NCI-H2107 treated with DMSO at 0.1 percent for 48 hours (cell line): ENCODE data around the gene DIP2A.
"Not testable (repeated sequence)": the region's sequence is repeated elsewhere in the genome, so short reads cannot be mapped to it uniquely, and the experiment has no call there.

Experiments used
- DNase-seq: peaks from one replicate; lab custom pipeline; 2025; ENCODE audit not compliant: unreplicated experiment; lab: John Stamatoyannopoulos, UW

DIP2A gene

GRCh38 chr21:46516068-46516467, 57.4 kb downstream of the DIP2A start:
- no peak for DNase-seq

- no peak for DNase-seq
Observed at GRCh38 chr21:46517361-46517760, 58.7 kb downstream of the DIP2A start.

DNA sequence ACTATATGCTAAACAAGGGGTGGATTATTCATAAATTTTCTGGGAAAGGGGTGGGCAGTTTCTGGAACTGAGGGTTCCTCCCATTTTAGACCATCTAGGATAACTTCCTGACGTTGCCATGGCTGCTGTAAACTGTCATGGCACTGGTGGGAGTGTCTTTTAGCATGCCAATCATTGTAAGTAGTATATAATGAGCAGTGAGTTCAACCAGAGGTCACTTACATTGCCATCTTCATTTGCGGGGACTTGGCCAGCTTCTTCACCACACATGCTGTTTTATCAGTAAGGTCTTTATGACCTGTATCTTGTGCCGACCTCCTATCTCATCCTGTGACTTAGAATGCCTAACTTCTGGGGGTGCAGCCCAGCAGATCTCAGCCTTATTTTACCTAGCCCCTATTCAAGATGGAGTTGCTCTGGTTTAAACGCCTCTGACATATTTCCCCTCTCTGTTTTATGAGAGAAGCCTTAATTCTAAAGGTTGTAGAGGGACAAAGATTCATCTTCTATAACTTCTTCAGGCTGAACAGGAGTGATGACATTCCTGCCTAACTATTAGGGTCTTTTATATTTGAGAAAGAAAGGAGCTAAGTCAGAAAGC, 60.4 kb downstream of the DIP2A start:
- no peak for DNase-seq

DNA sequence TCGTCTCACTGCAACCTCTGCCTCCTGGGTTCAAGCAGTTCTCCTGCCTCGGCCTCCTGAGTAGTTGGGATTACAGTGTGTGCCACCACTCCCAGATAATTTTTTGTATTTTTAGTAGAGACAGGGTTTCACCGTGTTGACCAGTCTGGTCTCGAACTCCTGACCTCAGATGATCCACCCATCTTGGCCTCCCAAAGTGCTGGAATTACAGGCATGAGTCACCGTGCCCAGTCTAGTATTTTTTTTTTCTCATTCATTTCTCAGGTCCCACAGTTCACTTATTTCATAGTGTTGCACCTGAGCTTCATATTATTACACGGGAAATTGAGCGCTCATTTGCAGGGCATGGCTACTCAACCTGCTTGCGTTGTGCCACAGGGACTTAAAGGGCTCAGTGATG, 68.7 kb downstream of the DIP2A start:
- not testable (repeated sequence) for DNase-seq

- DNase-seq, result no peak
Observed at GRCh38 chr21:46527801-46528200, 69.1 kb downstream of the DIP2A start.

GRCh38 chr21:46532080-46532479, 73.4 kb downstream of the DIP2A start:
- peak; percentile 40 for DNase-seq

DNA sequence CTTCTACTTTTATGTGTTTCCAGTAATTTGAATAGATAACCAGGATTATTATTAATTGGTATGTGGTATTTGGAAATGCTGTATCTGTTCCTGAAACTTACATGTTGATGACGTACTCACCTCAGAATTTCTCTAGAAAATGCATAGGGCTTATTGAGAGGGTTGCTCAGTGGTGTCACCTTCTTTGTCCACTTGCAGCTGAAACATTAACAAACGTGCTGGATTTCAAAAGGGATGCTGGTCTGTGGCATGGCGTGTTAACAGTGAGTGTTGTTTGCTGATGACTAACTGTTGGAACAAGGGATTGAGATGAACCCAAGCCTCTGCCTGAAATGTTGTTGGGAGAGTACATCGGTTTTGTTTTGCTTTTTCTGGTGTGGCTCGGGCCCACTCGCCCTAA, 78.3 kb downstream of the DIP2A start:
- no peak for DNase-seq

DNA sequence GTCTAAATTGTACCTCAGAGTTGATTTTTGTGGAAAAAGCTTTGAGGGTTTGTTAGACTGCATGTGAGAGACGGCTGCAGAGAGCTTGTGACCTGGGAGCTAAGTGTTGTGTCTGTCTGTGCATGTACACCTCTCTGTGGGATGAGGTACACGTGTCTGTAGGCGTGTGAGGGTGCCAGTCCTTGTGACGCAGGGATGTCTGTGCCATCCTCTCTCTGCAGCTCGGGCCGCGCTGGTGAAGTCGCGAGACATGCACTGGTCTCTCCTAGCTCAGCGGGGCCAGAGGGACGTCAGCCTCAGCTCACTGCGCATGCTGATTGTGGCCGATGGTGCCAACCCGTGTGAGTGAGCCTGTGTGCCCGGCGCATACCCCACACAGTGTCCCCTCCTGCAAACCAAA, 79.6 kb downstream of the DIP2A start:
- no peak for DNase-seq

- no peak for DNase-seq
Observed at GRCh38 chr21:46538851-46539666, 80.4 kb downstream of the DIP2A start.

- DNase-seq, result no peak
Observed at GRCh38 chr21:46540087-46540710, 81.5 kb downstream of the DIP2A start.

GRCh38 chr21:46542588-46543124, 84.0 kb downstream of the DIP2A start:
- DNase-seq, result no peak

DNA sequence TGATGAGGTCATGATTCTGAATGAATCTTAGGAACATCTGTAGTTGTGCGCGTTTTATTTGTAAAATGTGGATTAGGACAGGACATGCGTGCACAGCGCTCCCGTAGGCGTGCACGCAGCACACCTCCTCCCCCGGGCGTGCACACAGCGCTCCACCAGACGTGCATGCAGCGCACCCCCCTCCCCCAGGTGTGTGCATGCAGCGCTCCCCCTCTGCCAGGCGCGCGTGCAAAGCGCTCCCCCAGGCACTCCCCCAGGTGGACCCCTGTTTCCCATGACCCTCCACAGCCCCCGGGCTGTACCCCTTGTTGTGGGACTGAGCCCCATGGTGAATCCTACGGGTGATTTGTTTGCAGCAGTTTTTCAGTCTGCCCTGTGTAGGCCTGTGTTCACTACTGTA, 84.6 kb downstream of the DIP2A start:
- no peak for DNase-seq

DNA sequence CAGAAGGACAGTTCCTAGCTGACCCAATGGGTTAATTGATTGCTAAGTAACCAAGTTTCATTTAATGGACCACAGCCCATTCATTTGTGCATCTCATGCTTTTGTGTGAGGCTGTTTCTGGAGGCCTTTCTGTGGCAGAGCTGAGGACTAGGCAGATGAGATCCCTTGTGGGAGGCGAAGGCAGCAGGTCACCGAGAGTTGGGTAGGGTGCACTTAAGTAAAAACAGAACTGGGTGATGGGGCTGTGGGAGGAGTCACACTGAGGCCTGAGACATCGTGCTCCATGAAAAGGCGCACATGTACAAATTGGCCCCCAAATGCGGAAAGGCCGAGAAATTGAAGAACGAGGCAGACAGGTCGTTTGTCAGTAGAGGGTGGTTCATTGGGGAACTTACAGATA, 85.3 kb downstream of the DIP2A start:
- no peak for DNase-seq

DNA sequence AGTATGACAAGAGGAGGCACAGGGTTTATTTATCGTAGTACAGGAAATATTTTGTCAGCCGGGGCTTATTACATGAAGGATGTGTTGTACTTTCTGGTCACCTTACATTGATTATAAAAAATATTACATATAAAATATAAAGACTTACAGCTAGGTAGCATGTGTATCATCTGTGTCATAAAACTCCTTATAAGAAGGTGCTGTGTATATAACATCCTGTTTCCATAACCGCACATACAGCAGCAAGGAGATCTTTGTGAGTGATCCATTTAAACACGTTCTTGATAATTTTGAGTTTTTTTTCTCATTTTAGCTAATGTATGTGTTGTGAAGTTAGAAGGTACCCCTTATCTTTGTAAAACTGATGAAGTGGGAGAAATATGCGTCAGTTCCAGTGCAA, 86.1 kb downstream of the DIP2A start:
- DNase-seq, result no peak

- no peak for DNase-seq
Observed at GRCh38 chr21:46545363-46545762, 86.7 kb downstream of the DIP2A start.

- DNase-seq, result no peak
Observed at GRCh38 chr21:46545911-46546310, 87.2 kb downstream of the DIP2A start.

DNA sequence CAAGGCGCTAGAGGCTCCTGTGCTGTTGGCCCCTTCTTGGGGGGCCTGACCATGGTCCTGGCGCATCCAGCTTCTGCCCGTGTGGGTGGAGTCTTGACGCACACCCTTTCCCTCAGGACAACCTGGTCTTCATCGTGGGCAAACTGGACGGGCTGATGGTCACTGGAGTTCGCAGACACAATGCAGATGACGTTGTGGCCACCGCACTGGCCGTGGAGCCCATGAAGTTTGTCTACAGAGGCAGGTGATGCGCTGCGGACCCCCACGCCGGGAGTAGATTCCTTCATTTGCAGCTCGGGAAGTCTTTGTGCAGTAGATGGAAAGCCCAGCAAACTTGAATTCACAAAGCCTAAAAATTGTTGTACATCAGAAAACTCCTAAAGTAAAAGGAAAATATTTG, 88.1 kb downstream of the DIP2A start:
- no peak for DNase-seq

DNA sequence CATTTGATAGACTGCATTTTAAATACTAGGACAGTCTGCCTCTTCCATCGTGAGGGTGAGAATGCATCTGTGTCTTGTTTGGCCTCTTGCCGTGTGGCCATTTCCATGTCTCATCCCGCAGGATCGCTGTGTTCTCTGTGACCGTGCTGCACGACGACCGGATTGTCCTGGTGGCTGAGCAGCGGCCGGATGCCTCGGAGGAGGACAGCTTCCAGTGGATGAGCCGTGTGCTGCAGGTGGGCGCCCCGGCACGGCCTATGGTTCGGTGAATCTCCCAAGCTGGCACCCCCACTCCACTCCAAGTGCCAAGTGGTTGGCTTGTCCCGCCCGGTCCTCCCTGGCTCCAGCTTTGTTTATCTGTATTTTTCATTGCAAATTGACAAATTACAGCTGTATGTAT, 91.0 kb downstream of the DIP2A start:
- no peak for DNase-seq

GRCh38 chr21:46550116-46550941, 91.6 kb downstream of the DIP2A start:
- DNase-seq, result no peak

DNA sequence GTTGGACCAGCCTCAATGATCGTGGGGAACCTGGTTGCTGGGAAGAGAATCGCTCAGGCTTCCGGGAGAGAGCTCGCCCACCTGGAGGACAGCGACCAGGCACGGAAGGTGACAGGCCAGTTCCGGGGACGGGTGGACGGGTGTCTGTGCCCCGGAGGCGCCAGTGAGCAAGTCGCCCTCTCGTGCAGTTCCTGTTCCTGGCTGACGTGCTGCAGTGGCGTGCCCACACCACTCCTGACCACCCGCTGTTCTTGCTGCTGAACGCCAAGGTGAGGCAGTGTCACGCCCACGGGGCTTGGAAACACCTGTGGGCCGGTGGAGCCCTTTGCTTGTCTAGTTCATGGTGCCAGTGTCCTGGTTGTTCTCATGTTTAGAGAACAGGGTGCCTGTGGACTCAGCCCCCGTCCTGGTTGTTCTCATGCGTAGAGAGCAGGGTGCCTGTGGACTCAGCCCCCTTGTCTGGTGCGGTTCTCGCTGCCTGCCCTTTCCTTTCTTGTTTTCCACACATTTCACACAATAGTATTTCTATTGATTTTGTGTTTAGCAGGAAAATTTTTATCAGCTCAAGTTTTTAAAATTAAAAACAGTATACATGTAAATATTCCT, 93.0 kb downstream of the DIP2A start:
- DNase-seq, result no peak

- no peak for DNase-seq
Observed at GRCh38 chr21:46552274-46552673, 93.6 kb downstream of the DIP2A start.
